GM20000 (cell line): ENCODE results near the gene EYA2.

Experiments
- DNase-seq: peaks from one replicate; pipeline ENCODE4 v3.0.0; 2012; ENCODE audit warnings: low spot score
- TF ChIP-seq, protein P1 (sequence below): IDR thresholded peaks from 2 replicates; pipeline ENCODE4 v1.5.1; 2012; ENCODE audit warnings: mild to moderate bottlenecking, control low read depth; ENCODE audit errors: extremely low read depth, missing control alignments

The EYA2 gene

GRCh38 chr20:47224857-47225256 lies 330.2 kb downstream of the EYA2 start:
- DNase-seq, result no peak
- TF ChIP-seq, protein P1, sequence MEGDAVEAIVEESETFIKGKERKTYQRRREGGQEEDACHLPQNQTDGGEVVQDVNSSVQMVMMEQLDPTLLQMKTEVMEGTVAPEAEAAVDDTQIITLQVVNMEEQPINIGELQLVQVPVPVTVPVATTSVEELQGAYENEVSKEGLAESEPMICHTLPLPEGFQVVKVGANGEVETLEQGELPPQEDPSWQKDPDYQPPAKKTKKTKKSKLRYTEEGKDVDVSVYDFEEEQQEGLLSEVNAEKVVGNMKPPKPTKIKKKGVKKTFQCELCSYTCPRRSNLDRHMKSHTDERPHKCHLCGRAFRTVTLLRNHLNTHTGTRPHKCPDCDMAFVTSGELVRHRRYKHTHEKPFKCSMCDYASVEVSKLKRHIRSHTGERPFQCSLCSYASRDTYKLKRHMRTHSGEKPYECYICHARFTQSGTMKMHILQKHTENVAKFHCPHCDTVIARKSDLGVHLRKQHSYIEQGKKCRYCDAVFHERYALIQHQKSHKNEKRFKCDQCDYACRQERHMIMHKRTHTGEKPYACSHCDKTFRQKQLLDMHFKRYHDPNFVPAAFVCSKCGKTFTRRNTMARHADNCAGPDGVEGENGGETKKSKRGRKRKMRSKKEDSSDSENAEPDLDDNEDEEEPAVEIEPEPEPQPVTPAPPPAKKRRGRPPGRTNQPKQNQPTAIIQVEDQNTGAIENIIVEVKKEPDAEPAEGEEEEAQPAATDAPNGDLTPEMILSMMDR, result no peak

DNA sequence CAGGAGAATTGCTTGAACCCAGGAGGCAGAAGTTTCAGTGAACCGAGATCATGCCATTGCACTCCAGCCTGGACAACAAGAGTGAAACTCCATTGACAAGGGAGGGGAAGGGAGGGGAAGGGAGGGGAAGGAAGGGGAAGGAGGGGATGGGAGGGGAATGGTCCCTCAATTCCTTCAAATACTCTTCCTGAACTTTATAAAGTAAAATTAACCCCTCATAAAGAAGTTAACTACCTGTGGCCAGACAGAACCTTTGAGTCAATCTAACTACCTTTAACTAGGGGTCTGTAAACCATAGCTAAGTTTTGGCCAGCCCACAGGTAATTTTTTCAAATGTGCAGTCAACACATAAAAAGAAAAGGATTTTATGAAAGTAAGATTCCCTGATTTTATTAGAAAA lies 330.8 kb downstream of the EYA2 start:
- no peak for DNase-seq
- TF ChIP-seq, protein P1, result no peak

- no peak for DNase-seq
- TF ChIP-seq, protein P1, result no peak
Measured at GRCh38 chr20:47227119-47227518, 332.5 kb downstream of the EYA2 start.

DNA sequence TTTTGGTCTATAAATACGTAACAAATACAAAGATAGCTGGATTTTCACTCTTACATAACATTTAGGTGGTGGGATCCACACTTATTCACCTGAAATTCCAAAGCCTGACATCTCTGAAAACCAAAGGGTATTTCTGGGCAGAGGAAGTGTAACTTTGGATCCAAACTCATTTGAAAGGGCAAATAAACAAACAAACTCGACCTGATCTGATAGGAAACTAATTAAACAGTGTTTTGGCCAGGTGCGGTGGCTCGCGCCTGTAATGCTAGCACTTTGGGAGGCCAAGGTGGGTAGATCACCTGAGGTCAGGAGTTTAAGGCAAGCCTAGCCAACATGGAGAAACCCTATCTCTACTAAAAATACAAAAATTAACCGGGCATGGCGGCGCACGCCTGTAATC lies 332.9 kb downstream of the EYA2 start:
- TF ChIP-seq, protein P1, result no peak
- DNase-seq, result no peak

DNA sequence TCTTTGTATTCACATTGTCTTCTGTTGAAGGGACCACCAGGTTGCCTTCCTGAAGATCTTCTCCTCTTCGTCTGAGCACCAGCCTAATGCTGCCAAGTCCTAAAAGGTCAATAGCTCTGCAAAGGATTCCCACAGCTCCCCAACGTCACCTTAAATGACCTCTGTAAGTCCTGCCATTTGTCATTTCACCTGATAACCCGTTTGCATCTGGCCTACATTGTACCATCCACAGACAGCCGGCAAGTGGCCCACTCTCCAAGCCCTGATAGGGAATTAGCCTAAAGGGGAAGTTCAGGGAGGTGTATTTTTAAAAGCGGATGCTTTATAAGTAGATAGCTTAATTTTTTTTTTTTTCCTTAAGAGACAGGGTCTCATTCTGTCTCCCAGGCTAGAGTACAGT lies 334.0 kb downstream of the EYA2 start:
- DNase-seq, result no peak
- TF ChIP-seq, protein P1, result no peak

DNA sequence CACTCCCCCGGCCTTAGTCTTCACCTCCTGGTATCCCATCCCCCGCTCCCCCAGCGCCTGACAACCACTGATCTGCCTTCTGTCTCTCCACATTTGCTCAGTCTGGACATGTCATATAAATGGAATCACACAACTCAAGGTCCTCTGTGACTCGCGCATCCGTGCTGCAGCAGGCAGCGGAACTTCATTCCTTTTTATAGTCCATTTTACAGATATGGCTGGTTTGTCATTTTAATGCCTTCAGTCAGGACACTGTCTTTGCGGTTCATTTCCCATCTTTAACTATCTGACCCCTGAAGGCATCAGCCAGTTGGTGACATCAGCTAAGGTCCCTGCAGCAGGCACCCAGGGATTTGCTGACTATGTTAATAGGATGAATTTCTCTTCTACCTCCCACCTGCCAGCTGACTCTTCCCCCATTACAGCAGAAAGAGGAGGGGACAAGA lies 336.2 kb downstream of the EYA2 start:
- TF ChIP-seq, protein P1, result no peak

GRCh38 chr20:47231382-47232039 lies 336.9 kb downstream of the EYA2 start:
- TF ChIP-seq, protein P1, result no peak
- no peak for DNase-seq

More for the DNA sequence above, 336.2 kb downstream of the EYA2 start:
- no peak for DNase-seq
